HG02973 (cell line): Measurements from ENCODE around the gene TRMT10A.
"Not testable (repeated sequence)": the region's sequence is repeated elsewhere in the genome, so short reads cannot be mapped to it uniquely, and the experiment has no call there.

Source experiments
- ATAC-seq: cut with Tn5 transposase; IDR thresholded peaks from one replicate; pipeline ENCODE4 v1.9.1; 2021; ENCODE audit warnings: moderate library complexity; ENCODE audit not compliant: unreplicated experiment

Gene TRMT10A

DNA sequence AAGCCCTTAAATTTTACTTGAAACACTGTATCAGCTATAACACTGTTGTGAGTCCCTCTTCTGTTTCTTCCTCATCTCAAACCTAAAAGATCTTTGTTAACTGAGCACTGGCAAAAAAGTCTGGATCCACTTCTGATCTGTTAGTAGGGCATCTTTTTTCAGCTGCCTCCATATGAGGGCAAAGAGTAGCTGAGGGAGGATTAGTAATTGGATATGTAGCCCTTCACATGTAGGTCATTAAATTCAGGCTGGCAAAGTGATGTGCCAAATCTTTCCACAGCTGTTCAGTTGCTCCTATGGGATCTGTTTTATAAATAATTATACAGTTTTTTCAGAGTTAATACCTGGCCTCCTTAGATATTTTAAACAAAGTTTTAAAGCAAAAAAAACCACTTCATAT, 1.1 kb upstream of the TRMT10A start:
- no peak for ATAC-seq

GRCh38 chr4:99552872-99553271, 11.0 kb downstream of the TRMT10A start:
- no peak for ATAC-seq

DNA sequence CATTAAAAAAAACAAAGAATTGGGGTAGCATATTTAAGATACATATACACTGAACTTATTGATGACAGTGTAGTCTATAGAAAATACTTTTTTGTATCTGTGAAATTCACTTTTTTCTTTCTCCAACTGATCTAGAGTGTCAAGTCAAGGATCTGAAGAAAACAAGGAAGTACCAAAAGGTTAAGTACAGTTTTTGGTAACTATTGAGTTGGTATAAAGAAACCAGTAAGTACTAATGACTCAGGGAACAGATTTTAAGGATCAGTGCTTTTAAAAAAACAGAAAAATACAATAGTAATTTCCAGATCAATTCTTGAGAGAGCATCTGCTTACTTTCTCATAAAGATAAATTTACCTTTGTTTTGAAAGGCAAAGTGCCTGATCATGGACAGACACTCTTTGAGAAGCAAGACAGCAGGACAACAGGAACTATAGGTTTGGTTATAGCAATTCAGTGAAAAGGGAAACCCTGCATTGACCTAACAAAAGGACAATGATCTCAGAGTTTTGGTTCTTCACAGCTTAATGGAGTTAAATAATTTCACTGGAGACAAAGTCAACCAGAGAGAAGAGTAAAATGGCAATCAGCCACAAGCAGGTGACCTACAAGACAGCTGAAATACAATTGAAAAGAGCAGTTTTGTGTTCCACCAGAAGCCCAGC, 23.4 kb downstream of the TRMT10A start:
- ATAC-seq = no peak

DNA sequence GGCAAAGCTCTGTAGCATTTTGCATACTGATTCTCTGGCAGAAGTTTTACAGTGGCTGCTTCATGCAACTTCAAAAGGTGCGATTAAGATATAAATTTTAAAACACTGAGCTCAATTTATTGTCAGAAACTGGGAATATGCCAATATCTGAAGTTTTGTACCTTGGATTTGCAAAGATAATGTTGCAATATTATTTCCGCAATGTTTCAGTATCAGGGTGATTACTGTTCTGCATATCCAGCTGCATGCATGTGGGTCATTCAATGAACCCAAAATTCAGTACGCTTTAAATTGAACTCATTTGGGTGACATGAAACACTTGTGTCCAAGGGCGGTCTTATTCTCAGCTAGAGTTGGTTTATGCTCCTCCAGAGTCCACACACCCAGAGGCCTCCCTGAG, 26.2 kb downstream of the TRMT10A start:
- ATAC-seq = no peak

DNA sequence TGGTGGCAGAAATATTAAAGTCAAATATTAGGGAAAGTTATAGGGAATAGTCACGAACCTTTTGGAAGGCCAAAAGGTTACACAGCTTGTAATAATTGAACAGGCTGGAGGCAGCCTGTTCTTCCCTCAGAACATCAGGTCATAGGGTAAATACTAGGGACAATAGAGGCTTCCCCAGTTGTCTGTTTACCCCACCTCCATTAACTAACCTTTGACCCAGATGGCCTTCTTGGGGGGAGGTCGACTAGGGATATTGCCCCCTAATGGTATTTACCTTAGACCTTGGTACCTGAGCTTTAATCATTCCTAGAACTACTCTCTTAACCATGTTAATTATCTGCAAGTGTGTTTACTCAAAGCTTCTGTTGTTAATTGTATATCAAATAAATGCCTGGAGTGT, 27.0 kb downstream of the TRMT10A start:
- ATAC-seq = no peak

DNA sequence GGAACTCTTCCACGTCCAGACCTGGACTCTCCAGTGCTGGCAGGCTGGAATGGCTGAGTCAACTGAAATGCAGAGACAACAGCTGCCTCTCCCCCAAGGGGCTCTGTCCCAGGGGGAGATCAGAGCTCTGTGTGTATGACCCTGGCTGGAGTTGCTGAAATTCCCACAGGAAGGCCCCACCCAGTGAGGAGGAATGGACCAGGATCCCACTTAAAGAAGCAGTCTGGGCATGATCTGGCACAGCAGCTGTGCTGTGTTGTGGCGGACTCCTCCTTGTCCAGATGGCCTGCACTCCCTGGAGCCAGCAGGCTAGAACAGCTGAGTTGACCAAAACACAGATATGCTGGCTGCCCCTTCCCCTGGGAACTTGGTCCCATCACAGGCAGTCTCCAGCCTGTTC, 27.6 kb downstream of the TRMT10A start:
- ATAC-seq = no peak

DNA sequence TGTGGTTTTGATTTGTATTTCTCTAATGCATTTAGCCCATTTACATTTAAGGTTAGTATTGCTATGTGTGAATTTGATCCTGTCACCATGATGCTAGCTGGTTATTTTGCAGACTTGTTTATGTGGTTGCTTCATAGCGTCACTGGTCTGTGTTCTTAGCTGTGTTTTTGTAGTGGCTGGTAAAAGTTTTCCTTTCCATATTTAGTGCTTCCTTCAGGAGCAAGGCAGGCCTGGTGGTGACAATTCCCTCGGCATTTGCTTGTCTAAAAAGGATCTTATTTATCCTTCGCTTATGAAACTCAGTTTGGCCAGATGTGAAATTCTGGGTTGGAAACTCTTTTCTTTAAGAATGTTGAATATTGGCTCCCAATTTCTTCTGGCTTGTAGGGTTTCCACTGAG, 29.1 kb downstream of the TRMT10A start:
- not testable (repeated sequence) for ATAC-seq

- ATAC-seq = no peak
Measured at GRCh38 chr4:99529956-99530355, 33.9 kb downstream of the TRMT10A start.

- no peak for ATAC-seq
Measured at GRCh38 chr4:99529228-99529627, 34.6 kb downstream of the TRMT10A start.

- no peak for ATAC-seq
Measured at GRCh38 chr4:99518601-99519295, 45.1 kb downstream of the TRMT10A start.

- ATAC-seq = no peak
Measured at GRCh38 chr4:99510721-99511120, 53.1 kb downstream of the TRMT10A start, which contains the start of gene C4orf17. C4orf17 (plus strand) TSS chr4:99511021; CDS start chr4:99513082, 2,061 bp downstream.

DNA sequence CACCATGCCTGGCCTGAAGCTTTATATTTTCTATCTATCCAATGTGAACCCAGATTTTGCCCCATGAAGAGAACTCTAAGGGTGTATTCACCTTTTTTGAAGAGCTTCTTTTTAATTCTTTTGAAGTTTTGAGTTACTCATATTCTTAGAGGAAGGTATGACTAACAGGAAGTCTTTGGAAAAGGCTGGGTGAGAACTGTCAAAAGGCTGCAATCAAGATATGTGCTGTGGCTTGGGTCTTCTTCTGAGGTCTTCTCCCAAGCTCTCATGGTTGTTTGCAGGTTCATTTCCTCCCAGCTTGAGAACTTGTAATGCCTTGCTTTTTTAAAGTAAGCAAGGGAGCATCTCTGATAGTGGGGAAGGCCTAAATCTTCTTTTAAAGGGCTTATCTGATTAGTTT, 56.1 kb downstream of the TRMT10A start:
- no peak for ATAC-seq

GRCh38 chr4:99507349-99507748, 56.5 kb downstream of the TRMT10A start:
- ATAC-seq = no peak

DNA sequence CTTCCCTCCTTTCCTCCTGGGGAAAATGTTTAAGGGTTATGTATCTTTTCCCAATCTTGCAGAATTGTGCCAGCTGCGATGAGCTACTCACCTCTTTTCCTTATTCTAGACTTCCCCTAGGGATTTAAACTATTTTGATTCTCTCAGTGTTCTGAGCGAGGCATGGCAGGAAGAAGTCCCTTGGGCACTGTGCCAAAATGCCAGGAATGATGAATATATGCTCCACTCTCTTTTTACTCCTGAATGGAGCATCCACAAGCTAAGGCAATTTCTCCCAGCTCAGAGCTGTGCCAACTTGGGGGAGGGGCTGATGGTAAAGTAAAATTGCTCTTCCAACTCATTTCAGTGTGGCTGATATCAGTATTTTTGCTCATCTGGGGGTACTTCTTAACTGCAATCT, 57.1 kb downstream of the TRMT10A start:
- ATAC-seq = no peak

GRCh38 chr4:99504804-99505502, 58.9 kb downstream of the TRMT10A start:
- no peak for ATAC-seq
